PC-3 (cell line): ENCODE measurements around the gene GCG. TPM values are rescaled to one million over a fixed set of nuclear protein-coding genes. Genes with fewer than 3 reads are reported as not detected.

ENCODE experiments used
- ATAC-seq: fragments of 200-7000 bp; cut with Tn5 transposase; 2 replicates; pipeline ENCODE4 v1.9.1; 2020; ENCODE audit warnings: mild to moderate bottlenecking, moderate library complexity
- BruUV-seq: library from RNA; stranded (reverse); fragments of 400-500 nt; replicated peaks from 2 replicates; lab custom pipeline; 2021; lab: Mats Ljungman, UMichigan
- CTCF ChIA-PET: fragments of 300-600 bp; sonication (Branson Sonifier 250); formaldehyde crosslinking; loops from one replicate; lab custom pipeline; 2022; ENCODE audit warnings: antibody characterized with exemption; lab: Charles Lee
- POLR2A ChIA-PET: fragments of 300-600 bp; sonication (Branson Sonifier 250); formaldehyde crosslinking; loops from one replicate; lab custom pipeline; 2022; ENCODE audit warnings: antibody characterized with exemption; ENCODE audit not compliant: unreplicated experiment; lab: Charles Lee
- DNase-seq: peaks from one replicate; pipeline ENCODE4 v3.0.0-alpha.2; 2015
- H2AFZ ChIP-seq: fragments of 300-600 bp; sonication (generic); 2 replicates; pipeline ENCODE4 v1.6.0; 2016; ENCODE audit warnings: antibody characterized with exemption, low read length
- H3F3A ChIP-seq: fragments of 300-600 bp; sonication (generic); one replicate; pipeline ENCODE4 v1.6.0; 2017; ENCODE audit warnings: antibody characterized with exemption, low read length, control low read depth, mild to moderate bottlenecking; ENCODE audit not compliant: unreplicated experiment
- H3K27ac ChIP-seq: fragments of 300-600 bp; sonication (generic); 2 replicates; pipeline ENCODE4 v1.5.1; 2016; ENCODE audit warnings: mild to moderate bottlenecking, low read length
- H3K27me3 ChIP-seq: fragments of 300-600 bp; sonication (generic); 2 replicates; pipeline ENCODE4 v1.6.1; 2016; ENCODE audit warnings: low read length, mixed read lengths
- H3K36me3 ChIP-seq: fragments of 300-600 bp; sonication (generic); 2 replicates; pipeline ENCODE4 v1.6.1; 2016; ENCODE audit warnings: low read depth, mixed run types, low read length, mixed read lengths
- H3K4me1 ChIP-seq: fragments of 300-600 bp; sonication (generic); 2 replicates; pipeline ENCODE4 v1.5.1; 2016; ENCODE audit warnings: low read length; ENCODE audit not compliant: insufficient read depth
- H3K4me2 ChIP-seq: fragments of 300-600 bp; sonication (generic); 2 replicates; pipeline ENCODE4 v1.6.0; 2016; ENCODE audit warnings: low read length
- H3K4me3 ChIP-seq: fragments of 300-600 bp; sonication (generic); 2 replicates; pipeline ENCODE4 v1.5.1; 2016; ENCODE audit warnings: mild to moderate bottlenecking, low read length, mixed read lengths
- H3K79me2 ChIP-seq: fragments of 300-600 bp; sonication (generic); 2 replicates; pipeline ENCODE4 v1.6.1; 2017; ENCODE audit warnings: low read length, mixed read lengths
- H3K9ac ChIP-seq: fragments of 300-600 bp; sonication (generic); 2 replicates; pipeline ENCODE4 v1.6.0; 2016; ENCODE audit warnings: mild to moderate bottlenecking, low read length
- H3K9me2 ChIP-seq: fragments of 300-600 bp; sonication (generic); replicated peaks from 2 replicates; pipeline ENCODE4 v1.6.1; 2016; ENCODE audit warnings: mixed run types, low read length, mixed read lengths
- H3K9me3 ChIP-seq: fragments of 300-600 bp; sonication (generic); 2 replicates; pipeline ENCODE4 v1.6.1; 2016; ENCODE audit warnings: low read length, mixed read lengths
- H4K20me1 ChIP-seq: fragments of 300-600 bp; sonication (generic); 2 replicates; pipeline ENCODE4 v1.6.1; 2016; ENCODE audit warnings: low read length, mixed read lengths
- CTCF ChIP-seq: fragments of 300-600 bp; sonication (generic); conservative IDR thresholded peaks from 2 replicates; pipeline ENCODE4 v1.5.1; 2017; ENCODE audit warnings: antibody characterized with exemption, low read depth, mild to moderate bottlenecking, low read length
- EZH2 ChIP-seq: fragments of 300-600 bp; sonication (generic); IDR thresholded peaks from one replicate; pipeline ENCODE4 v1.6.1; 2017; ENCODE audit warnings: antibody characterized with exemption, mild to moderate bottlenecking, low read length; ENCODE audit not compliant: unreplicated experiment
- EZH2phosphoT487 ChIP-seq: fragments of 300-600 bp; sonication (generic); IDR thresholded peaks from 2 replicates; pipeline ENCODE4 v1.6.1; 2018; ENCODE audit warnings: mild to moderate bottlenecking, antibody characterized with exemption, low read length, borderline replicate concordance
- intact Hi-C: fragments of 100-400 bp; cut with micrococcal nuclease; formaldehyde crosslinking; loops from 2 replicates; pipeline ENCODE4 v1.9.0; 2023
- total RNA-seq: library from RNA; depleted of rRNA; stranded (reverse); fragments of >200 nt; gene quantifications from 2 replicates; pipeline ENCODE4 v1.2.3, GENCODE V29; 2014

Gene GCG
- total RNA-seq, 1 experiment from 2014 or later: not detected

- peaks cover 40% of the 10 kb centered on the region for H3K4me1 ChIP-seq
- no peaks in the 10 kb centered on the region for H4K20me1 ChIP-seq
- ChIA-PET POLR2A (no interaction called here), CTCF (no interaction called here)
- H3K27me3 ChIP-seq: no peaks in the 10 kb centered on the region
- intact Hi-C loops: no loop called here
- peaks cover 9% of the 10 kb centered on the region for H3F3A ChIP-seq
- no peak overlapping the region for H3K27ac ChIP-seq
- BruUV-seq: no TSS peak
- ATAC-seq: no peak
- H3K36me3 ChIP-seq: no peaks in the 10 kb centered on the region
- no peaks in the 10 kb centered on the region for H3K9me2 ChIP-seq
- no peak for DNase-seq
- no peaks in the 10 kb centered on the region for H3K9me3 ChIP-seq
- no peak overlapping the region for H2AFZ ChIP-seq
- TF ChIP-seq CTCF: no peak
- H3K79me2 ChIP-seq: no peaks in the 10 kb centered on the region
- H3K9ac ChIP-seq: no peak overlapping the region
- H3K4me2 ChIP-seq: no peak overlapping the region
- H3K4me3 ChIP-seq: no peak overlapping the region
Observed at GRCh38 chr2:162198239-162198638, 46.2 kb upstream of the GCG start.

GRCh38 chr2:162197069-162197825, 45.2 kb upstream of the GCG start:
- H3K79me2 ChIP-seq: no peaks in the 10 kb centered on the region
- peak overlapping the region; percentile 20; the same call in 1 of the 2 replicates for H3K4me3 ChIP-seq
- H3F3A ChIP-seq: peaks cover 9% of the 10 kb centered on the region
- peak overlapping the region; percentile 65 for H3K4me2 ChIP-seq
- POLR2A ChIA-PET: no interaction called here
- intact Hi-C loops: loop anchor here (1.0 kb wide), 1 partner anchor 36 kb away; no protein-coding TSS in a partner anchor
- no peaks in the 10 kb centered on the region for H3K9me2 ChIP-seq
- H3K27ac ChIP-seq: peak overlapping the region; percentile 67
- no peaks in the 10 kb centered on the region for H3K36me3 ChIP-seq
- no peaks in the 10 kb centered on the region for H3K27me3 ChIP-seq
- peaks cover 40% of the 10 kb centered on the region for H3K4me1 ChIP-seq
- TF ChIP-seq CTCF: no peak
- TF ChIP-seq EZH2: no peak
- no peak for TF ChIP-seq EZH2phosphoT487
- H4K20me1 ChIP-seq: no peaks in the 10 kb centered on the region
- CTCF ChIA-PET: interaction anchor here (1.2 kb wide), 1 partner anchor 44 kb away, joined by 3 read pairs; no protein-coding TSS in a partner anchor
- no peak overlapping the region for H3K9ac ChIP-seq
- no TSS peak for BruUV-seq
- ATAC-seq (peak; percentile 76), DNase-seq (peak; percentile 77)
- H3K9me3 ChIP-seq: no peaks in the 10 kb centered on the region
- peak overlapping the region; percentile 17; the same call in 1 of the 2 replicates for H2AFZ ChIP-seq

- no peak overlapping the region for H3K9ac ChIP-seq
Observed at GRCh38 chr2:162196638-162197037, 44.6 kb upstream of the GCG start.

More at GRCh38 chr2:162196638-162197037, 44.6 kb upstream of the GCG start:
- no peak overlapping the region for H2AFZ ChIP-seq
- H3K4me2 ChIP-seq: peak overlapping the region; percentile 65
- H3F3A ChIP-seq: peaks cover 9% of the 10 kb centered on the region
- no peaks in the 10 kb centered on the region for H4K20me1 ChIP-seq
- BruUV-seq: no TSS peak
- no peaks in the 10 kb centered on the region for H3K9me3 ChIP-seq
- peak; percentile 85 for DNase-seq
- peak overlapping the region; percentile 20; the same call in 1 of the 2 replicates for H3K4me3 ChIP-seq
- H3K27me3 ChIP-seq: no peaks in the 10 kb centered on the region
- H3K36me3 ChIP-seq: no peaks in the 10 kb centered on the region
- POLR2A ChIA-PET: no interaction called here
- H3K4me1 ChIP-seq: peaks cover 40% of the 10 kb centered on the region
- peak overlapping the region; percentile 67 for H3K27ac ChIP-seq
- ATAC-seq: peak; percentile 78
- H3K79me2 ChIP-seq: no peaks in the 10 kb centered on the region
- TF ChIP-seq CTCF: no peak
- TF ChIP-seq EZH2: no peak
- no peak for TF ChIP-seq EZH2phosphoT487
- intact Hi-C loops: loop anchor here (1.0 kb wide), 1 partner anchor 35 kb away; no protein-coding TSS in a partner anchor
- CTCF ChIA-PET: interaction anchor here (0.7 to 1.2 kb wide), 2 partner anchors 9 to 43 kb away, joined by 3 read pairs; no protein-coding TSS in a partner anchor
- no peaks in the 10 kb centered on the region for H3K9me2 ChIP-seq
